IMR-90 (cell line): ENCODE results near the gene PPP2R1A. TPM values are rescaled to one million over a fixed set of nuclear protein-coding genes. Genes with fewer than 3 reads are reported as not detected.

Experiments used
- ATAC-seq: fragments of 200-7000 bp; cut with Tn5 transposase; 2 replicates; pipeline ENCODE4 v1.9.1; 2020; ENCODE audit warnings: low read depth, mild to moderate bottlenecking, moderate library complexity
- BruUV-seq: library from RNA; stranded (reverse); fragments of 400-500 nt; replicated peaks from 2 replicates; lab custom pipeline; 2021; lab: Mats Ljungman, UMichigan
- CTCF ChIA-PET: fragments of 300-600 bp; formaldehyde crosslinking; extraction: SDS; loops from one replicate; lab custom pipeline; 2021; ENCODE audit warnings: antibody characterized with exemption; lab: Yijun Ruan, JAX
- POLR2A ChIA-PET: fragments of 300-600 bp; sonication (Branson Sonifier 250); formaldehyde crosslinking; loops from one replicate; lab custom pipeline; 2022; ENCODE audit warnings: antibody characterized with exemption; ENCODE audit not compliant: unreplicated experiment; lab: Charles Lee
- DNase-seq: peaks from one replicate; pipeline ENCODE4 v3.0.0; 2013
- H2AFZ ChIP-seq: replicated peaks from 2 replicates; pipeline ENCODE3; 2013; ENCODE audit warnings: low read length, mild to moderate bottlenecking; ENCODE audit not compliant: poor library complexity
- H2AK5ac ChIP-seq: 2 replicates; pipeline ENCODE4 v1.6.1; 2013; ENCODE audit warnings: low read depth, low read length, inconsistent platforms
- H2AK9ac ChIP-seq: replicated peaks from 2 replicates; pipeline ENCODE3; 2013; ENCODE audit warnings: mild to moderate bottlenecking, low read depth, low read length, moderate library complexity; ENCODE audit not compliant: poor library complexity
- H2BK120ac ChIP-seq: 2 replicates; pipeline ENCODE4 v1.6.1; 2013; ENCODE audit warnings: low read depth, low read length, inconsistent platforms
- H2BK15ac ChIP-seq: 3 replicates; pipeline ENCODE4 v1.6.1; 2013; ENCODE audit warnings: low read depth, low read length, inconsistent platforms
- H2BK20ac ChIP-seq: 2 replicates; pipeline ENCODE4 v1.6.1; 2013; ENCODE audit warnings: low read depth, mild to moderate bottlenecking, inconsistent platforms, low read length, moderate library complexity
- H2BK5ac ChIP-seq: 2 replicates; pipeline ENCODE4 v1.6.1; 2013; ENCODE audit warnings: mild to moderate bottlenecking, low read depth, low read length, inconsistent platforms; ENCODE audit not compliant: poor library complexity, severe bottlenecking
- H3K14ac ChIP-seq: replicated peaks from 2 replicates; pipeline ENCODE4 v1.6.1; 2013; ENCODE audit warnings: low read depth, low read length, inconsistent platforms
- H3K18ac ChIP-seq: 2 replicates; pipeline ENCODE4 v1.6.1; 2013; ENCODE audit warnings: low read depth, low read length, control low read depth
- H3K23ac ChIP-seq: 2 replicates; pipeline ENCODE4 v1.6.1; 2013; ENCODE audit warnings: low read depth, low read length, inconsistent platforms
- H3K27ac ChIP-seq: 2 replicates; pipeline ENCODE4 v1.5.1; 2013; ENCODE audit warnings: mild to moderate bottlenecking, control low read depth, low read length; ENCODE audit not compliant: insufficient read depth
- H3K27me3 ChIP-seq: 2 replicates; pipeline ENCODE4 v1.6.1; 2013; ENCODE audit warnings: low read length; ENCODE audit not compliant: control insufficient read depth, insufficient read depth
- H3K36me3 ChIP-seq: 2 replicates; pipeline ENCODE4 v1.6.1; 2013; ENCODE audit warnings: low read length, mixed read lengths; ENCODE audit not compliant: control insufficient read depth, insufficient read depth
- H3K4ac ChIP-seq: 2 replicates; pipeline ENCODE4 v1.6.1; 2013; ENCODE audit warnings: low read depth, low read length, inconsistent platforms
- H3K4me1 ChIP-seq: 2 replicates; pipeline ENCODE4 v1.6.1; 2013; ENCODE audit warnings: low read length, mixed read lengths; ENCODE audit not compliant: control insufficient read depth, insufficient read depth
- H3K4me2 ChIP-seq: 2 replicates; pipeline ENCODE4 v1.6.1; 2013; ENCODE audit warnings: low read depth, mild to moderate bottlenecking, control low read depth, low read length, moderate library complexity
- H3K4me3 ChIP-seq: 2 replicates; pipeline ENCODE4 v1.5.1; 2013; ENCODE audit warnings: low read depth, mild to moderate bottlenecking, control low read depth, low read length, moderate library complexity; ENCODE audit not compliant: insufficient read depth
- H3K56ac ChIP-seq: 2 replicates; pipeline ENCODE4 v1.6.1; 2013; ENCODE audit warnings: low read length, inconsistent platforms; ENCODE audit not compliant: insufficient read depth; ENCODE audit errors: extremely low read depth
- H3K79me1 ChIP-seq, 2 experiments: 2 replicates each; pipeline ENCODE4 v1.6.1; 2013; ENCODE audit warnings: low read length in 2 of 2, inconsistent platforms in 1 of 2, low read depth in 1 of 2
- H3K9ac ChIP-seq: 2 replicates; pipeline ENCODE4 v1.6.1; 2013; ENCODE audit warnings: low read depth, low read length, control low read depth
- H3K9me1 ChIP-seq: 2 replicates; pipeline ENCODE4 v1.6.1; 2013; ENCODE audit warnings: low read length, inconsistent platforms; ENCODE audit not compliant: insufficient read depth
- H3K9me3 ChIP-seq: 2 replicates; pipeline ENCODE4 v1.6.1; 2013; ENCODE audit warnings: low read length; ENCODE audit not compliant: control insufficient read depth, insufficient read depth
- H4K20me1 ChIP-seq: 2 replicates; pipeline ENCODE4 v1.6.1; 2013; ENCODE audit warnings: low read length, inconsistent platforms; ENCODE audit not compliant: insufficient read depth
- H4K5ac ChIP-seq: 2 replicates; pipeline ENCODE4 v1.6.1; 2013; ENCODE audit warnings: mild to moderate bottlenecking, low read depth, low read length, control low read depth
- H4K8ac ChIP-seq, 2 experiments: 2 replicates each; pipeline ENCODE4 v1.6.1; 2013; ENCODE audit warnings: low read depth in 2 of 2, low read length in 2 of 2, control low read depth in 1 of 2, inconsistent platforms in 1 of 2
- H4K91ac ChIP-seq: 2 replicates; pipeline ENCODE4 v1.6.1; 2013; ENCODE audit warnings: low read depth, low read length, inconsistent platforms; ENCODE audit not compliant: insufficient read depth
- MAFK ChIP-seq: IDR thresholded peaks from 2 replicates; pipeline ENCODE4 v1.6.1; 2012; ENCODE audit warnings: low read depth, low read length, improper control_type of control experiment
- POLR2A ChIP-seq: IDR thresholded peaks from 2 replicates; pipeline ENCODE4 v1.6.1; 2012; ENCODE audit warnings: mild to moderate bottlenecking, low read depth, low read length
- WGBS, 2 experiments: methylation state at CpG; one replicate each; pipeline versions ENCODE4 v1.1.5 to v1.1.7; 2013; ENCODE audit warnings: missing lambda C conversion rate in 2 of 2; ENCODE audit not compliant: insufficient read length in 1 of 2; ENCODE audit errors: extremely low coverage in 2 of 2; 5-methylcytosine and 5-hydroxymethylcytosine counted together
- dilution Hi-C: fragments of 300-500 bp; cut with HindIII; formaldehyde crosslinking; loops from one replicate; pipeline ENCODE4 v1.14.3; 2018; ENCODE audit warnings: low sequenced_read_pairs; ENCODE audit not compliant: unreplicated experiment
- in situ Hi-C: fragments of 300-500 bp; cut with MboI; formaldehyde crosslinking; loops from 3 replicates; pipeline ENCODE4 v1.14.3; 2019; ENCODE audit warnings: low sequenced_read_pairs, inconsistent platforms, mixed read lengths
- intact Hi-C: fragments of 100-400 bp; cut with micrococcal nuclease; formaldehyde crosslinking; loops from 2 replicates; pipeline ENCODE4 v1.10.0; 2022
- polyA plus RNA-seq, 3 experiments: library from polyadenylated mRNA; depleted of rRNA; stranded (reverse); fragments of >200 nt; gene quantifications; 2 replicates each; pipeline ENCODE4 v1.2.3, GENCODE V29; 2012; ENCODE audit warnings: low replicate concordance in 1 of 3
- total RNA-seq: library from RNA; depleted of rRNA; stranded (reverse); fragments of >200 nt; gene quantifications from 2 replicates; pipeline ENCODE4 v1.2.3, GENCODE V29; 2012

Gene PPP2R1A
- total and polyA plus RNA-seq, 2 of the 4 experiments (the other 2 are of a cell fraction): 173 to 250 TPM

DNA sequence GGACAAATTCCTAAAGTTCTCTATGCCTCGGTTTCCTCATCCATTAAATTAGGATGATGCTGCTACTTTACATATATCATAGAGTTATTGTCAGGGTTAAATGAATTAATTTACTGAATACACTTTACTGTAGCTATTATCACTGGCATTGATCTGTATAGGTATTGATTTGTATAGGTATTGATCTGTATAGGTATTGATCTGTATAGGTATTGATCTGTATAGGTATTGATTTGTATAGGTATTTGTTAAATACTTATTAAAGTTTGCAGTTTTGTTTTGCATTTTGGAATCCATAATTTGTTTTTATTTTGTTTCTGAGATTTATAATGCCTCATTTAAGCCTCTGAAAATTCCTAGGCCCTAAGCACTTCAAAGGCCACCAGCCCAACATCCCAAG is 2.4 kb upstream of the PPP2R1A start:
- Histone ChIP-seq H3K56ac (no peak overlapping the region), H3K4ac (no peak overlapping the region), H2BK5ac (no peak overlapping the region), H3K4me1 (peaks cover 6% of the 10 kb centered on the region; the same call in 1 of the 2 replicates), H3K23ac (no peak overlapping the region), H3K9ac (no peak overlapping the region), H2AK9ac (no peak overlapping the region), H4K91ac (no peak overlapping the region), H4K8ac (no peak overlapping the region), H2BK20ac (no peak overlapping the region), H3K27ac (no peak overlapping the region), H3K9me1 (no peaks in the 10 kb centered on the region), H3K9me3 (no peaks in the 10 kb centered on the region), H3K79me1 (peaks cover 0 to 19% of the 10 kb centered on the region in 2 experiments; a peak in 2 of 4 replicates), H2AK5ac (no peak overlapping the region), H2BK120ac (no peak overlapping the region), H4K5ac (no peak overlapping the region), H3K27me3 (no peaks in the 10 kb centered on the region), H3K14ac (no peak overlapping the region), H3K36me3 (no peaks in the 10 kb centered on the region), H3K18ac (no peak overlapping the region), H3K4me2 (no peak overlapping the region), H3K4me3 (no peak overlapping the region), H4K20me1 (peaks cover 9% of the 10 kb centered on the region; the same call in 1 of the 2 replicates), H2BK15ac (no peak overlapping the region), H2AFZ (no peak overlapping the region)
- ChIA-PET CTCF (no interaction called here), POLR2A (no interaction called here)
- no peak for DNase-seq
- WGBS, 2 experiments: no CpG with 5 or more reads among the region's 1 CpG
- intact Hi-C loops (no loop called here), dilution Hi-C loops (no loop called here), in situ Hi-C loops (no loop called here)
- no peak for ATAC-seq
- BruUV-seq: no TSS peak
- no peak for TF ChIP-seq MAFK
- no peak for TF ChIP-seq POLR2A
